ENCODE data around the gene PAM.

The PAM gene

GRCh38 chr5:102959055-102959454 is 203.9 kb downstream of the PAM start:
- in situ Hi-C loops (cut with MboI; ENCODE audit: low sequenced_read_pairs) = no loop called here

DNA sequence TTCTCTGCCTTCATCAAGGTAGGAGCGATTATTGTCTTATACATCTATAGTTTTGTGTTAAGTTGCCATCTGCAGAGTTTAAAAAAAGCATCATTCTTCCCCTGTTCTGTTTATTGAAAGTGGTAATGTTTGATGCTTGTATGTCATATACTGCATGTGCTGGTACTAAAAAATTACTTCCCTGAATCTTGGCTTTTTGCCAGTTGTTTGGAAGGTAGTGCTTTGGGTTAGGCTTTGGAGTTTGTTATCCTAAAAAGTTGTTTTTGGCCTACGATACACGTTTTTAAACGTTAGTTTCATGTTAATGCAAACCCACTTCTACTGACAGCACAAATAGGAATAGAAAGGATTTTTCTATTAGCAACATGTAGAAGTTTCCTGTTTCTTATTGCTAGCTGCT is 206.6 kb downstream of the PAM start:
- Histone ChIP-seq H3K9me3 (no peaks in the 10 kb centered on the region), H3K4me1 (peaks cover 2% of the 10 kb centered on the region; the same call in 1 of the 2 replicates), H3K27me3 (ENCODE audit: low read depth) (no peaks in the 10 kb centered on the region), H3K4me3 (no peak overlapping the region), H3K36me3 (replicated peaks) (no peaks in the 10 kb centered on the region)
- no peak for DNase-seq (ENCODE audit: low spot score in 2 of 2)
- in situ Hi-C loops (cut with MboI; ENCODE audit: low sequenced_read_pairs) = no loop called here

More at GRCh38 chr5:102959055-102959454, 203.9 kb downstream of the PAM start:
- no peak for DNase-seq (ENCODE audit: low spot score in 2 of 2)
- Histone ChIP-seq H3K36me3 (replicated peaks) (no peaks in the 10 kb centered on the region), H3K9me3 (no peaks in the 10 kb centered on the region), H3K4me3 (no peak overlapping the region), H3K4me1 (peaks cover 2% of the 10 kb centered on the region; the same call in 1 of the 2 replicates), H3K27me3 (ENCODE audit: low read depth) (no peaks in the 10 kb centered on the region)

GRCh38 chr5:102965653-102966052 is 210.5 kb downstream of the PAM start:
- in situ Hi-C loops (cut with MboI; ENCODE audit: low sequenced_read_pairs) = no loop called here
- Histone ChIP-seq H3K4me3 (no peak overlapping the region), H3K4me1 (no peaks in the 10 kb centered on the region), H3K9me3 (no peaks in the 10 kb centered on the region), H3K36me3 (replicated peaks) (no peaks in the 10 kb centered on the region), H3K27me3 (ENCODE audit: low read depth) (no peaks in the 10 kb centered on the region)
- no peak for DNase-seq (ENCODE audit: low spot score in 2 of 2)

DNA sequence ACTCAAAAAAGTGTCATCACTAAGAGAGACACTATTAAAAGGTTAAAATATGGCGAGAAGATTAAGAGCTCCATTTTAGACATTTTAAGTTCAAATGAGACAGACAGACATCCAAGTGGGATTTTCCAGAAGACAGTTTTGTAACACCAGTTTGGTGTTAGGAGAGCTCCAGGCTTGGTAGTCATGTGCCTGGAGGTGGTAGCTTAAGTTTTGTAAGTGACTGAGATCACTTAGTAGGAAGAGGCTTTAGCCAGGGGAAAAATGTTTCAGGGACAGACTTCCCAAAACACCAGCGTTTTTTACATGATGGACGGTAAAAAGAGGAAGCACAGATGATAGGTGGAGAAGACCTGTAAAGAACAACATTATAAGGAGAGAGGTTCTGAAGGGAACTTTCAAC is 214.5 kb downstream of the PAM start:
- H3K27me3 ChIP-seq (ENCODE audit: low read depth) = no peaks in the 10 kb centered on the region
- no peak for DNase-seq (ENCODE audit: low spot score in 2 of 2)
- H3K4me1 ChIP-seq = no peaks in the 10 kb centered on the region
- H3K36me3 ChIP-seq (replicated peaks) = no peaks in the 10 kb centered on the region
- H3K4me3 ChIP-seq = no peak overlapping the region
- in situ Hi-C loops (cut with MboI; ENCODE audit: low sequenced_read_pairs) = no loop called here
- H3K9me3 ChIP-seq = no peaks in the 10 kb centered on the region

DNA sequence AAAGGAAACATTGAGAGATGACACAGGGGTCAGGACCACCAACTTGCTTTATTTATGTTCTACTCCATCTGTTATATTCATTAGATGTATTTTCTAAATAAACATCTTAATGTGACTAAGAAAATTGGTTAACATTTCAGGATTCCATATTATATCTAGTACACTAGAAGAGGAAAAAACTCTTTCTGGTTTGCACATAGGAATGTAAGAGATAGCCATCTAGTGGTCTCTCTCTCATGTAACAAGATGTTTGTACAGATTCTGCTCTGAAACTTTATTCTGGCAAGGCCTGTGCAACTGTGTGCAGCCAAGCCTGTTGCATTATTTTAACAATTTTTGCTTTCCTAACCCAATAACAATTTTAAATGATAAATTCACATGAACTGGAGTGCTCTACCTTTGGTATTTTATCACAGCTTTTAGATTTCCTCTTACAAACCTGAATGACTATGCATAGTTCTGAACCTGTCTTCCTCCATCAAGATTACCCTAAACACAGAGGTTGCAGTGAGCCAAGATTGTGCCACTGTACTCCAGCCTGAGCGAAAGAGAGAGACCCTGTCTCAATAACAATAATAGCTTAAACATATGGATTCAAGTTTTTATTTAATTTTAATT is 216.7 kb downstream of the PAM start:
- Histone ChIP-seq H3K27me3 (ENCODE audit: low read depth) (no peaks in the 10 kb centered on the region), H3K9me3 (no peaks in the 10 kb centered on the region), H3K4me3 (no peak overlapping the region), H3K4me1 (no peaks in the 10 kb centered on the region), H3K36me3 (replicated peaks) (no peaks in the 10 kb centered on the region)
- in situ Hi-C loops (cut with MboI; ENCODE audit: low sequenced_read_pairs) = no loop called here
- DNase-seq (ENCODE audit: low spot score in 2 of 2) = no peak

DNA sequence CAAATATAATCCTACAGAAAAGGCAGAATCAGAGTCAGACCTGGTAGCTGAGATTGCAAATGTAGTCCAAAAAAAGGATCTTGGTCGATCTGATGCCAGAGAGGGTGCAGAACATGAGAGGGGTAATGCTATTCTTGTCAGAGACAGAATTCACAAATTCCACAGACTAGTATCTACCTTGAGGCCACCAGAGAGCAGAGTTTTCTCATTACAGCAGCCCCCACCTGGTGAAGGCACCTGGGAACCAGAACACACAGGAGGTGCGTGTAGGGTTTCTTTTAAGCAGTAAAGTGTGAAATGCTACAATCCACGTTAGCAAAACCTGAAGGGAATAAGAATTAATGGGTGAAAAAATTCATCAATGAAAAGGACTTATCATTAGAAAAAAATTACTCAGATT is 219.1 kb downstream of the PAM start:
- in situ Hi-C loops (cut with MboI; ENCODE audit: low sequenced_read_pairs) = no loop called here
- DNase-seq (ENCODE audit: low spot score in 2 of 2) = no peak
- H3K9me3 ChIP-seq = no peaks in the 10 kb centered on the region
- no peaks in the 10 kb centered on the region for H3K4me1 ChIP-seq
- no peak overlapping the region for H3K4me3 ChIP-seq
- H3K27me3 ChIP-seq (ENCODE audit: low read depth) = no peaks in the 10 kb centered on the region
- H3K36me3 ChIP-seq (replicated peaks) = no peaks in the 10 kb centered on the region

DNA sequence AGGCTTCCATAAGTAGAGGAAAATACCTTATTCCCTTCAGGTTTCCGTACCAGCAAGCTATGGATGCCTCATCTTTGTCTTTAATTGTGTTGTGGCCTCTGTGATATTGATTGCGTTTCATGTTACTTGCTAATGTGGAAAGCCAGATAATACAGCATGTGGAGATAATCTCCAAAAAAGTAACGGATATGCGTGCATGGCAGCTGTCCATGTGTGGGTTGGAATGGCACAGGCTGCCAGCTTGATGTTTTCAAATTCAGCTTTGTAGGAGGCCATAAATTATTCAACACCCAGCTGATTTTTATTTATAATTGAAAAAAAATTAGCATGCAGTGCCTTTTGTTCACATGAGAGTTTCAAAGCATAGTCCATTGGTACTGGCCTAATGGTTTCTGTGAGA is 219.9 kb downstream of the PAM start:
- no peak for DNase-seq (ENCODE audit: low spot score in 2 of 2)
- Histone ChIP-seq H3K4me1 (no peaks in the 10 kb centered on the region), H3K36me3 (replicated peaks) (no peaks in the 10 kb centered on the region), H3K9me3 (no peaks in the 10 kb centered on the region), H3K4me3 (no peak overlapping the region), H3K27me3 (ENCODE audit: low read depth) (no peaks in the 10 kb centered on the region)
- in situ Hi-C loops (cut with MboI; ENCODE audit: low sequenced_read_pairs) = no loop called here

DNA sequence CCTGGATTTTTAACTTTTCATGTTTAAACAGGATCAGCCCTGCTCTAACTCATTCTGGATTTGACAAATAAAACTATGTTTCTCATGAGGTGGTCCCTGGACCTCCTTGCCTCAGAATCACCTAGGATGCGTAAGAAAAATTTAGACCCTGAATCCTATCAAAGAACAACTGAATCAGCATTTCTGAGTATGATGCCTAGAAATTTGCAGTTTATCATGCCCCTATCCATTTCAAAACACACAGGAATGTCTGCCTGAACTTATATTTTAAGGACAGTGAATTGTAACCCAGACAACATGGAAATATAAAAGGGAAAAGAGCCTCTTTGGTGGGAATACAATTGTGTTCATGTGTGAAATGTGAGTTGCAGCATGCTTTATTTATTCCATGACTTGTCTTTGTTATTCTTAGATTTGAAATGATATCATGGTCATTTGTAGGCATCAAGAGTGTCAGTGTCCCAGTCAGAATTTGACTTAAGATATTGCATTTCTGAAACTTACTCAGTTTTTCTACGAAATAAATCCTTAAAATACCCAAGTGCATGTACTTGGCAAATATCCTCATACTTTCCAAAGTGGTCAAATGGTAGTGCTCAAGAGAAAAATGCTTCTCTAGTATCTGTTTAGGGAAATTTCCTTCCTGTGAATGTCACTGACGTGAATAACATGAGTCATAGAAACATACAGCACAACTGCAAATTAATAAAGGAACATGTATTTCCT is 220.5 kb downstream of the PAM start:
- H3K9me3 ChIP-seq = no peaks in the 10 kb centered on the region
- no peaks in the 10 kb centered on the region for H3K4me1 ChIP-seq
- in situ Hi-C loops (cut with MboI; ENCODE audit: low sequenced_read_pairs) = no loop called here
- no peaks in the 10 kb centered on the region for H3K36me3 ChIP-seq (replicated peaks)
- DNase-seq (ENCODE audit: low spot score in 2 of 2) = no peak
- no peaks in the 10 kb centered on the region for H3K27me3 ChIP-seq (ENCODE audit: low read depth)
- no peak overlapping the region for H3K4me3 ChIP-seq

- in situ Hi-C loops (cut with MboI; ENCODE audit: low sequenced_read_pairs) = no loop called here
- no peak for DNase-seq (ENCODE audit: low spot score in 2 of 2)
- Histone ChIP-seq H3K36me3 (replicated peaks) (no peaks in the 10 kb centered on the region), H3K4me1 (no peaks in the 10 kb centered on the region), H3K4me3 (no peak overlapping the region), H3K9me3 (no peaks in the 10 kb centered on the region), H3K27me3 (ENCODE audit: low read depth) (no peaks in the 10 kb centered on the region)
Observed at GRCh38 chr5:102981957-102982635, 227.0 kb downstream of the PAM start.

- H3K4me1 ChIP-seq = no peaks in the 10 kb centered on the region
- H3K4me3 ChIP-seq = no peak overlapping the region
- DNase-seq (ENCODE audit: low spot score in 2 of 2) = no peak
- in situ Hi-C loops (cut with MboI; ENCODE audit: low sequenced_read_pairs) = no loop called here
- no peaks in the 10 kb centered on the region for H3K36me3 ChIP-seq (replicated peaks)
- H3K9me3 ChIP-seq = no peaks in the 10 kb centered on the region
- no peaks in the 10 kb centered on the region for H3K27me3 ChIP-seq (ENCODE audit: low read depth)
Observed at GRCh38 chr5:102986074-102986473, 231.0 kb downstream of the PAM start.

- Histone ChIP-seq H3K36me3 (replicated peaks) (no peaks in the 10 kb centered on the region), H3K27me3 (ENCODE audit: low read depth) (no peaks in the 10 kb centered on the region), H3K4me3 (no peak overlapping the region), H3K9me3 (no peaks in the 10 kb centered on the region), H3K4me1 (no peaks in the 10 kb centered on the region)
- in situ Hi-C loops (cut with MboI; ENCODE audit: low sequenced_read_pairs) = no loop called here
- no peak for DNase-seq (ENCODE audit: low spot score in 2 of 2)
Observed at GRCh38 chr5:102988459-102988858, 233.4 kb downstream of the PAM start.

DNA sequence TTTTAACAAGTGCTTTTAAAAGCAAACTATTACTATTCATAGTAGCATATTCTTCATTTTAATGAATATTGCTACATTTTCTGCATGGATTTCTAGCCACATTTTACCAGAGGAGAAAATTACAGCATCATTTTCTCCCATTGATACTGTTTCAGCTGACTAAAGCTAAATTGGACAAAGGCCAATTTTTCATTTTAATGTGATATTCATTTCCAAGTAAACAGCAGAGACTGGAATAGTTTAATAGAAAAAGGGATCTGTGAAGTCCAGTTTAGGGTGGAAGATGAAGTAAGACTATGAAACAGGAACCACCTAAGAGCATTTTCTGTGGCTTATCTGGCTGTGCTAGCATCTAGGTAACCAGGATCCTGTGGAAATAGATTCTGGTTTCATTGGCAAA is 236.7 kb downstream of the PAM start:
- no peak for DNase-seq (ENCODE audit: low spot score in 2 of 2)

GRCh38 chr5:102996011-102996575 is 241.0 kb downstream of the PAM start:
- no peaks in the 10 kb centered on the region; the same call in 1 of the 2 replicates for H3K4me1 ChIP-seq
- no peaks in the 10 kb centered on the region for H3K27me3 ChIP-seq (ENCODE audit: low read depth)
- in situ Hi-C loops (cut with MboI; ENCODE audit: low sequenced_read_pairs) = no loop called here

More for the DNA sequence above, 236.7 kb downstream of the PAM start:
- Histone ChIP-seq H3K4me3 (no peak overlapping the region), H3K27me3 (ENCODE audit: low read depth) (no peaks in the 10 kb centered on the region), H3K9me3 (no peaks in the 10 kb centered on the region), H3K36me3 (replicated peaks) (no peaks in the 10 kb centered on the region), H3K4me1 (no peaks in the 10 kb centered on the region; the same call in 1 of the 2 replicates)
- in situ Hi-C loops (cut with MboI; ENCODE audit: low sequenced_read_pairs) = no loop called here

DNA sequence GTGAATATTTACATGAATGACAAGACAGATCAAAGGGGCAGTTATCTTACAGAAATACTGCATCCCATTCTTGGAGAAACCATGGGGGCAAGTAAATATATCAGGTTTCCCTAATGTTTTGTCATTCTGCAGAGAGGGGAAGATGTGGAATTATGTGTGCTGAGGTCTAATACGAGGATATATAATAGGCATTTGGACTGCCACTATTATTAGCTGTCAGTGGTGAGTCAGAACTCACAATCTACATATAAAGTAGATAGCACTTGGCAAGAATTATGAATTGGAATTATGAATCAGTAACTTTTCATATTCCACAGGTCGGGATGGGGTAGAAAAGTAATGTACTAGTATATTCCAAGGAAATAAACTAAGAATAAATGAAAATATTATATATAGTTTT is 243.1 kb downstream of the PAM start:
- no peaks in the 10 kb centered on the region for H3K9me3 ChIP-seq
- no peak for DNase-seq (ENCODE audit: low spot score in 2 of 2)
- H3K4me3 ChIP-seq = no peak overlapping the region
- H3K36me3 ChIP-seq (replicated peaks) = no peaks in the 10 kb centered on the region
- no peaks in the 10 kb centered on the region; the same call in 1 of the 2 replicates for H3K4me1 ChIP-seq
- in situ Hi-C loops (cut with MboI; ENCODE audit: low sequenced_read_pairs) = no loop called here
- no peaks in the 10 kb centered on the region for H3K27me3 ChIP-seq (ENCODE audit: low read depth)

More at GRCh38 chr5:102996011-102996575, 241.0 kb downstream of the PAM start:
- Histone ChIP-seq H3K9me3 (no peaks in the 10 kb centered on the region), H3K36me3 (replicated peaks) (no peaks in the 10 kb centered on the region), H3K4me3 (no peak overlapping the region)
- peak in 1 of 2 experiments; percentile 39 for DNase-seq (ENCODE audit: low spot score in 2 of 2)

Measured in HAP-1 (cell line).